BLaER1 treated with 17β-estradiol and CSF1 and Interleukin-3, amounts not matched to agents 10 nM and 100 nM (cell line): ENCODE data around the gene MGAT5B.

Experiments
- H3K27ac ChIP-seq, 11 experiments: shearing (Covaris generic); formaldehyde crosslinking; 2 replicates each; pipeline ENCODE4 v1.8.1; 2022
- H3K27me3 ChIP-seq, 11 experiments: shearing (Covaris generic); formaldehyde crosslinking; 2 replicates each; pipeline ENCODE4 v1.8.1; 2022
- H3K36me3 ChIP-seq, 11 experiments: shearing (Covaris generic); formaldehyde crosslinking; 2 replicates each; pipeline ENCODE4 v1.8.1; 2022
- H3K4me1 ChIP-seq, 10 experiments: shearing (Covaris generic); formaldehyde crosslinking; 2 replicates each; pipeline ENCODE4 v1.8.1; 2022
- H3K4me2 ChIP-seq, 11 experiments: shearing (Covaris generic); formaldehyde crosslinking; 2 replicates each; pipeline ENCODE4 v1.8.1; 2022
- H3K4me3 ChIP-seq, 10 experiments: shearing (Covaris generic); formaldehyde crosslinking; 2 replicates each; pipeline ENCODE4 v1.8.1; 2022
- H3K9ac ChIP-seq, 11 experiments: shearing (Covaris generic); formaldehyde crosslinking; 2 replicates each; pipeline ENCODE4 v1.8.1; 2022
- H3K9me3 ChIP-seq, 11 experiments: shearing (Covaris generic); formaldehyde crosslinking; replicated peaks in 1 of 11; 2 replicates each; pipeline ENCODE4 v1.8.1; 2022
- H4K20me1 ChIP-seq, 11 experiments: shearing (Covaris generic); formaldehyde crosslinking; 2 replicates each; pipeline ENCODE4 v1.8.1; 2022
- Cebpa-rat ChIP-seq, 11 experiments: shearing (Covaris generic); IDR thresholded peaks; 2 replicates each; pipeline ENCODE4 v1.8.1; 2022

The MGAT5B gene, protein sequence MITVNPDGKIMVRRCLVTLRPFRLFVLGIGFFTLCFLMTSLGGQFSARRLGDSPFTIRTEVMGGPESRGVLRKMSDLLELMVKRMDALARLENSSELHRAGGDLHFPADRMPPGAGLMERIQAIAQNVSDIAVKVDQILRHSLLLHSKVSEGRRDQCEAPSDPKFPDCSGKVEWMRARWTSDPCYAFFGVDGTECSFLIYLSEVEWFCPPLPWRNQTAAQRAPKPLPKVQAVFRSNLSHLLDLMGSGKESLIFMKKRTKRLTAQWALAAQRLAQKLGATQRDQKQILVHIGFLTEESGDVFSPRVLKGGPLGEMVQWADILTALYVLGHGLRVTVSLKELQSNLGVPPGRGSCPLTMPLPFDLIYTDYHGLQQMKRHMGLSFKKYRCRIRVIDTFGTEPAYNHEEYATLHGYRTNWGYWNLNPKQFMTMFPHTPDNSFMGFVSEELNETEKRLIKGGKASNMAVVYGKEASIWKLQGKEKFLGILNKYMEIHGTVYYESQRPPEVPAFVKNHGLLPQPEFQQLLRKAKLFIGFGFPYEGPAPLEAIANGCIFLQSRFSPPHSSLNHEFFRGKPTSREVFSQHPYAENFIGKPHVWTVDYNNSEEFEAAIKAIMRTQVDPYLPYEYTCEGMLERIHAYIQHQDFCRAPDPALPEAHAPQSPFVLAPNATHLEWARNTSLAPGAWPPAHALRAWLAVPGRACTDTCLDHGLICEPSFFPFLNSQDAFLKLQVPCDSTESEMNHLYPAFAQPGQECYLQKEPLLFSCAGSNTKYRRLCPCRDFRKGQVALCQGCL

DNA sequence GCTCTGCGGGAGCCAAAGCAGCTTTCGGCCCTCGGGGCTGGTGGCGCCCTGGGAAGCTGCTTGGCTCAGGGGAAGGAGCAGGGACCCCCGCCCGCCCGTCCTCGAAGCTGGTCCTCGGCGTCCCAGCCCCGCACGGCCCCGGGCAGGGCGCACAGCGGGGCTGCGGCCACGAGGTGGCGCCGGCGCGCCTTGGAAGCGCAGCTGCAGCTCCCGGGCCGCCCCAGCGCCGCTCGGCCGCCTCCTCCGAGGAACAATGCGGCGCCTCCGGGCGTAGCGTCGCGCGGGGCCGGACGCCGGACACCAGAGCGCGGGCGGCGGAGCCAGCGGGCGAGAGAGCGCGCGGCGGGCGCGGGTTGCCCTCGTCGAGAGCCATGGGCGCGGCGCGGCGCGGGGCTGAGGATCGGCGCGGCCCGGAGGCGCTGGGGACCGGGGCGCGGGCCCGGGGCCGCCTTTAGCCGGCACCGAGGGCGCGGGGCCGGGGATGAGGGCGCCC lies at the start of gene MGAT5B:
MGAT5B (plus strand) TSS at position 229 of the 493 bp plus-strand sequence. CDS start 626 bp downstream, outside the sequence.
- TF ChIP-seq Cebpa-rat (IDR thresholded peaks at IDR 0.05): no peak
- Histone ChIP-seq H3K9ac (peak within 1 kb of the TSS; percentile 68 to 96 (median 90)), H3K4me3 (peak within 1 kb of the TSS; percentile 65 to 91 (median 80)), H4K20me1 (peaks cover 0 to 44% (median 38%) of the 10 kb centered on the region in 11 experiments; a peak in 18 of 22 replicates), H3K27me3 (peaks cover 0 to 23% (median 0%) of the 10 kb centered on the region in 11 experiments; a peak in 7 of 22 replicates), H3K27ac (peak within 1 kb of the TSS in 9 of 11 experiments; percentile 58 to 94 (median 91); a peak in 18 of 22 replicates), H3K36me3 (peaks cover 0 to 8% (median 5%) of the 10 kb centered on the region in 11 experiments; a peak in 17 of 22 replicates), H3K9me3 (peaks cover 0 to under 1% (median 0%) of the 10 kb centered on the region in 11 experiments; a peak in 2 of 22 replicates), H3K4me2 (peak within 1 kb of the TSS; percentile 96 to 99 (median 99)), H3K4me1 (peaks cover 65 to 94% (median 85%) of the 10 kb centered on the region in 10 experiments)

DNA sequence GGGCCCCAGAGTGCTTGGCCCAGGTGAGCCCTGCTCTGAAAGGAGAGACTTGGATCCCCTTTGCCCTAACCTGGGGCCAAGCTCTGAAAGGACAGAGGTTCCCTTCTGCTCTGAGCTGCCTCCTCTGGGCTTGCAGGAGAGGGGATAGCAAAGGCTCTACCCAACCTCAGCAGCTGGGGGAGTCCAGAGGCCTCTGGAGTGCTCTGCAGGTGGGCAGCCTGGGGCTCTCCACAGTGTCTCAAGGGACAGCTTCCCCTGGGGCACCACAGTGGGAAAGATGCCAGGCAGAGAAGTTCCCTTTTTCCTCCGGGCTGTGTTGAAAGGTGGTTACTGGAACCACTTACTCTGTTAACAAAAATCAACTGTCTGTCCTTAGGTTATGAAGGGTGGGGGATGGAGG lies 48.2 kb upstream of the MGAT5B start:
- Histone ChIP-seq H3K4me2 (peak overlapping the region; percentile 37 to 92 (median 81)), H3K9ac (peak overlapping the region in 6 of 11 experiments; percentile 5 to 52 (median 28); a peak in 8 of 22 replicates), H3K36me3 (no peaks in the 10 kb centered on the region), H3K4me1 (peaks cover 21 to 72% (median 67%) of the 10 kb centered on the region in 10 experiments), H3K4me3 (no peak overlapping the region), H3K27ac (peak overlapping the region in 6 of 11 experiments; percentile 1 to 47 (median 30); a peak in 7 of 22 replicates), H3K27me3 (no peaks in the 10 kb centered on the region), H3K9me3 (no peaks in the 10 kb centered on the region), H4K20me1 (no peaks in the 10 kb centered on the region)
- TF ChIP-seq Cebpa-rat (IDR thresholded peaks at IDR 0.05): no peak

DNA sequence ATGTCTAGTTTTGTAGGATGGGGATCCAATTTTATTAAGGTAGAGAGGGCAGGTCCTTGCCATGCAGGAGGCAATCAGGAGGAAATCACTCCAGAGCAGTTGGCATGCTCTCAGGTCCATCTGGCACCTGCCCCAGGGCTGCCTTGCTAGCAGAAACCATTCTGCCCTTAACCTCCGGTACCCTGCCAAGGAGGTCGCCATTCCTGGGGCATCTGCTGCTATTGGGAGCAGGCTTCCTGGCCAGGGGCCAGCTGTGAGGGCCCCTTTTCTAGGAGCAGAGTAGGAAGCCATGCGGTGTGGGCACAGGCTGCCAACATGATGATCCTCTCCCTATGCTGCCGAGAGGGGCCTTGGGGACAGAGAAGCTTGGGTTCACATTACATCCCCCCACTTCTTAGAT lies 47.6 kb upstream of the MGAT5B start:
- H4K20me1 ChIP-seq: no peaks in the 10 kb centered on the region
- peak overlapping the region in 4 of 11 experiments; percentile 22 to 48 (median 26); a peak in 3 of 22 replicates for H3K9ac ChIP-seq
- peak overlapping the region; percentile 37 to 92 (median 81); a peak in 21 of 22 replicates for H3K4me2 ChIP-seq
- no peaks in the 10 kb centered on the region for H3K9me3 ChIP-seq
- no peak for TF ChIP-seq Cebpa-rat (IDR thresholded peaks at IDR 0.05)
- H3K4me1 ChIP-seq: peaks cover 21 to 77% (median 73%) of the 10 kb centered on the region in 10 experiments
- peak overlapping the region in 3 of 11 experiments; percentile 3 to 47 (median 45); a peak in 4 of 22 replicates for H3K27ac ChIP-seq
- no peaks in the 10 kb centered on the region for H3K36me3 ChIP-seq
- H3K4me3 ChIP-seq: no peak overlapping the region
- H3K27me3 ChIP-seq: no peaks in the 10 kb centered on the region

DNA sequence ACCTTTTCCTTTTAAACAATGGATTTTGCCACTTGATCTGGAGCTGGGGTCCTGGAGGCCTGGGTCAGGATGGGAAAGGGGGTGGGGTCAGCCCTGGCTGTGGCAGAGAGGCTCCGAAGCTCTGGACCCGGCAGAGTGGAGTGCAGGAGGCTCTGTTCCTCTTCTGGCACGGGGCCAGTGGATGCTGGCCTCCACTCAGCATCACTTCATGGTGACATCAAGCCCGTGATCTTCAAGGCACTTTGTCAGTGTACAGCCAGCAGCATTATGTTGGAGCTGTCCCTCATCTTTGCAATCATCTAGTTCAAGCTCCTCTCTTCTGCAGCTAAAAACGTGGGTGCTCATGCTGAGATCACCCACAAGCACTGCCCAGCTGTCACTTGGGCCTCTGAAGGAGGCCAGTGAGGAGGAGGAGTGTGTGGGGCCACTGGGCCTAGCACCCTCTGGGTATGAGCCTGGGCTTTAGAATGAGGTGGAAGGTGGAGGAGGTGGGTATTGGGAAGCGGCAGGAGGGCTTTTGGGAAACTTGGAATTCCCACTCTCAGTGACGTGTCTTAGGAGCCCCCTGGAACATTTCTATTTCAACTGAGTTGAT lies 45.9 kb upstream of the MGAT5B start:
- no peak for TF ChIP-seq Cebpa-rat (IDR thresholded peaks at IDR 0.05)
- Histone ChIP-seq H4K20me1 (no peaks in the 10 kb centered on the region), H3K27ac (no peak overlapping the region), H3K36me3 (no peaks in the 10 kb centered on the region), H3K27me3 (no peaks in the 10 kb centered on the region), H3K9ac (no peak overlapping the region), H3K4me3 (no peak overlapping the region), H3K9me3 (no peaks in the 10 kb centered on the region), H3K4me2 (0 out of 22 replicates have a peak overlapping the region, but pooled peaks of 1 of the 11 experiments have one; percentile 2), H3K4me1 (peaks cover 31 to 80% (median 75%) of the 10 kb centered on the region in 10 experiments)

DNA sequence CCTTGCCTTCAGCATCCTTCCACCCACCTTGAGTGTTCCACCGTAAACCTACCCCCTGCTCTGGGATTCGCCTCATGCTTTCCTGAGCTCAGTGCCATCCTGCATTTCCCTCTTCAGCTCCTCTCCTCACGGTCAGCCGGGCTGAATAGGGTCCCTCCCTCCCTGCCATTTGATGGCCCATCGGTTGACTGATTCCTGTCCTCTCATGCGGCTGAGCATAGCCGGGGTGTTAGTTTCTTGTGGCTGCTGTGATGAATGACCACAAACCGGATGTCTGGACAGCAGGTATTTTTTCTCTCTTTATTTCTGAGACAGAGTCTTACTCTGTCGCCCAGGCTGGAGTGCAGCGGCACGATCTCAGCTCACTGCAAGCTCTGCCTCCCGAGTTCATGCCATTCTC lies 44.1 kb upstream of the MGAT5B start:
- H3K9ac ChIP-seq: peak overlapping the region in 2 of 11 experiments; percentile 4 to 13; a peak in 2 of 22 replicates
- no peak overlapping the region for H3K27ac ChIP-seq
- H3K36me3 ChIP-seq: no peaks in the 10 kb centered on the region
- no peak overlapping the region for H3K4me3 ChIP-seq
- no peaks in the 10 kb centered on the region for H3K27me3 ChIP-seq
- H3K9me3 ChIP-seq: no peaks in the 10 kb centered on the region
- H4K20me1 ChIP-seq: no peaks in the 10 kb centered on the region
- H3K4me2 ChIP-seq: peak overlapping the region in 9 of 11 experiments; percentile 34 to 94 (median 82); a peak in 18 of 22 replicates
- peaks cover 37 to 81% (median 76%) of the 10 kb centered on the region in 10 experiments for H3K4me1 ChIP-seq
- no peak for TF ChIP-seq Cebpa-rat (IDR thresholded peaks at IDR 0.05)

DNA sequence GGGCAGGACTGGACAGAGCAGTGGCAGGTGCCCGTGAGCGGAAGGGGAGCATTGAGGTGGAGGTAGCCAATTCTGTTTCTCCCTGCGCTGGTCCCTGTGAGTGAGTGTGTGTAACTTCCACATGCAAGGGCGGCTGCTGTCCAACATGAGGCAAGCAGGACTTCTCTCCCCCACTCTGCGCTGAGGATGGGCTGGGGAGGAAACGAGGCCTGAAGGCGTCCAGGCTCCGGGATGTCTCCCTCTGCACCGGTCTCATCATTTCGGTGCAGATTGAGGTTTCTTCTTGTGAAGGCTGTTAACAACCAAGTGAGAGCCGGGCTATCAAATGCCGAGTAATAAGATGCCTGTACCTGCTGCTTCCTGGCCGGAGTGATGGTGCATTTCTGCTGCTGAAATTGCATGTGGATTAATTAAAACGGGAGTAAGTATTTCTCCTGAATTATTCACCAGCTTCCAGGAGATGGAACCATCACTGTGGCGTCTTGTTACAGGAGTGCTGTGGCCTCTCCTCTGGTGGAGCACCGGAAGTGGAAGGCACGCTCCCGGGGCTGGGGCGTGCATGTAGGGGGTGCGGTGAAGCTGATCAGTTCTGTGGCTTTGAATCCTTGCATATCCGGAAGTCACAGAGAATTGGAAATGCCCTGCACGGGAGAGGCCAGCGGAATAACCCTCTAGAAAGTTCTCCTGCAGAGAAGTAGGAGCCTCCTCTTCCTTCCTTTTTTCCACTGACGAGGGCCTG lies 41.7 kb upstream of the MGAT5B start:
- H3K27me3 ChIP-seq: no peaks in the 10 kb centered on the region
- peak overlapping the region in 8 of 11 experiments; percentile 18 to 67 (median 53); a peak in 13 of 22 replicates for H3K27ac ChIP-seq
- no peaks in the 10 kb centered on the region for H3K36me3 ChIP-seq
- no peak for TF ChIP-seq Cebpa-rat (IDR thresholded peaks at IDR 0.05)
- no peaks in the 10 kb centered on the region for H4K20me1 ChIP-seq
- H3K4me1 ChIP-seq: peaks cover 21 to 76% (median 72%) of the 10 kb centered on the region in 10 experiments
- H3K9ac ChIP-seq: peak overlapping the region in 4 of 11 experiments; percentile 10 to 29 (median 18); a peak in 3 of 22 replicates
- H3K9me3 ChIP-seq: no peaks in the 10 kb centered on the region
- peak overlapping the region in 4 of 10 experiments; percentile 1 to 52 (median 14); a peak in 2 of 20 replicates for H3K4me3 ChIP-seq
- peak overlapping the region; percentile 72 to 97 (median 88) for H3K4me2 ChIP-seq

DNA sequence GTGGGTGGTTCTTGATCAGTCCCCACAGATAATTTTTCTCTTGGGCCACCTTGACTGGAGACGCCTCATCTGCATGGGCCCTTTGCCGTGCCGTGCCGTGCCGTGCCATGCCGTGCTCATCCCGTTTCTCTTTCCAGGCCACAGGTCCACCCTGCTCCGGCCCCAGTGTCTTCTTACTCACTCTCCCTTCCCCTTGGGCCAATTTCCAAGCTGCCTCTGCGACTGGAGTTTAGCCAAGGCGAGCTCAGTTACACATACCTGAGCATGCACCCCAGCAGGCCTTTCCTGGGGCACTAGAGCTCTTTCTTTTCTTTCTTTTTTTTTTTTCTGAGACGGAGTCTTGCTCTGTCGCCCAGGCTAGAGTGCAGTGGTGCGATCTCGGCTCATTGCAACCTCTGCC lies 40.5 kb upstream of the MGAT5B start:
- Histone ChIP-seq H4K20me1 (no peaks in the 10 kb centered on the region), H3K4me3 (no peak overlapping the region), H3K9me3 (no peaks in the 10 kb centered on the region), H3K27ac (peak overlapping the region in 3 of 11 experiments; percentile 53 to 67 (median 61); a peak in 2 of 22 replicates), H3K36me3 (no peaks in the 10 kb centered on the region), H3K27me3 (no peaks in the 10 kb centered on the region), H3K4me2 (peak overlapping the region; percentile 72 to 97 (median 88); a peak in 20 of 22 replicates), H3K4me1 (peaks cover 21 to 76% (median 71%) of the 10 kb centered on the region in 10 experiments), H3K9ac (no peak overlapping the region; a peak in 2 of 22 replicates)
- TF ChIP-seq Cebpa-rat (IDR thresholded peaks at IDR 0.05): no peak
